ENCODE measurements around the gene TKTL1.

GRCh38 chrX:154375156-154375504 lies 79.5 kb downstream of the TKTL1 start:
- TF ChIP-seq CTCF (IDR thresholded peaks at IDR 0.05; ENCODE audit: low read depth, low read length) (no peak), POLR2A (IDR thresholded peaks at IDR 0.05; ENCODE audit: extremely low read depth, insufficient read length) (no peak), MAX (IDR thresholded peaks at IDR 0.05; ENCODE audit: low read depth, low read length) (no peak)
